Endodermal cell (in vitro differentiated cells): ENCODE data around the gene ATOH8. TPM values are rescaled to one million over a fixed set of nuclear protein-coding genes. Genes with fewer than 3 reads are reported as not detected.

Experiments
- DNase-seq: peaks from one replicate; pipeline ENCODE4 v3.0.0-alpha.2; 2017
- H3K27ac ChIP-seq: 2 replicates; pipeline ENCODE4 v1.5.1; 2013; ENCODE audit warnings: mild to moderate bottlenecking, low read depth, low read length, moderate library complexity
- H3K27me3 ChIP-seq: 2 replicates; pipeline ENCODE4 v1.6.1; 2013; ENCODE audit warnings: mild to moderate bottlenecking, low read length, moderate library complexity; ENCODE audit not compliant: insufficient read depth, control insufficient read depth, poor library complexity, severe bottlenecking
- H3K36me3 ChIP-seq: 2 replicates; pipeline ENCODE4 v1.7.0; 2013; ENCODE audit warnings: mild to moderate bottlenecking, low read length, moderate library complexity; ENCODE audit not compliant: control insufficient read depth, insufficient read depth
- H3K4me1 ChIP-seq: one replicate; pipeline ENCODE4 v1.7.0; 2013; ENCODE audit warnings: low read length; ENCODE audit not compliant: control insufficient read depth, insufficient read depth
- H3K4me3 ChIP-seq: 2 replicates; pipeline ENCODE4 v1.5.1; 2013; ENCODE audit warnings: mild to moderate bottlenecking, low read length, moderate library complexity
- H3K9ac ChIP-seq: 2 replicates; pipeline ENCODE4 v1.6.1; 2013; ENCODE audit warnings: mild to moderate bottlenecking, low read length, moderate library complexity; ENCODE audit not compliant: poor library complexity, severe bottlenecking; ENCODE audit errors: extremely low read depth
- H3K9me3 ChIP-seq: 2 replicates; pipeline ENCODE4 v1.6.1; 2013; ENCODE audit warnings: mild to moderate bottlenecking, low read length, moderate library complexity; ENCODE audit not compliant: control insufficient read depth
- H3K27ac Mint-ChIP-seq: 2 replicates; pipeline ENCODE4 v1.8.0; 2020; ENCODE audit warnings: mixed read lengths
- H3K27me3 Mint-ChIP-seq: 2 replicates; pipeline ENCODE4 v1.8.0; 2021; ENCODE audit warnings: mild to moderate bottlenecking, mixed read lengths; ENCODE audit not compliant: insufficient read depth
- H3K36me3 Mint-ChIP-seq: 2 replicates; pipeline ENCODE4 v1.8.0; 2020; ENCODE audit warnings: low read depth, mixed read lengths
- H3K4me1 Mint-ChIP-seq: 2 replicates; pipeline ENCODE4 v1.8.0; 2020; ENCODE audit warnings: mixed read lengths
- H3K4me3 Mint-ChIP-seq: 2 replicates; pipeline ENCODE4 v1.8.0; 2020; ENCODE audit warnings: mild to moderate bottlenecking, moderate library complexity, mixed read lengths
- H3K9me3 Mint-ChIP-seq: 2 replicates; pipeline ENCODE4 v1.8.0; 2020; ENCODE audit warnings: mild to moderate bottlenecking, mixed read lengths
- CTCF ChIP-seq: fragments of 200-600 bp; sonication (generic); conservative IDR thresholded peaks from 2 replicates; pipeline ENCODE4 v1.5.0; 2021; ENCODE audit warnings: antibody characterized with exemption, mild to moderate bottlenecking
- WGBS, 2 experiments: methylation state at CpG; one replicate each; pipeline versions ENCODE4 v1.1.5 to v1.1.7; 2013; ENCODE audit warnings: missing lambda C conversion rate in 2 of 2, mixed read lengths in 1 of 2; ENCODE audit not compliant: insufficient coverage in 1 of 2, insufficient read length in 1 of 2; 5-methylcytosine and 5-hydroxymethylcytosine counted together
- total RNA-seq, 2 donors: library from RNA; stranded (reverse); fragmentation: NEBNext Ultra II Directional in 1 of 2; extraction: Animal tissue kit (Norgen Biotek cat#: 25700) in 1 of 2; gene quantifications; 2 replicates in 1 of 2; 3 replicates in 1 of 2; pipeline ENCODE4 v1.2.1, GENCODE V29; 2021

Gene ATOH8
- total RNA-seq, 2 donors from 2014 or later = 1.3 to 1.6 TPM

DNA sequence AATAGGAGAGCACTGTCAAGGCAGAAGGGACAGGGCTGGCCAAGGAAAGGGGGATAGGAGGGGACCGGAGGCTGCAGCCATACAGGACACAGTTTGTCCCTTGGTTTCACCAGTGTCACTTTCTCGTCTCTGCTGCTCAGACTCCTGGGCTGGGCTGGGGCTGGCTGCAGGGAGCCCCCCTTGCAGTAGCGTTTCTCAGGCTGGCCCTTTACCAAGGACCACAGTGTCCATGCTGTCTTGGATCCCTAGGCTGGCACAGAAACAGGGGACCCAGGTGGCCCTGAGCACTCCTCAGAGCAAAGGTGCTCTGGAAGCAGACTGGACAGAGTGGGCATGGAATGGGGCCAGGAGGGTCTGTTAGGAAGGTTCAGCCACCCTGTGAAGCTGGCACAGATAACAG lies 34.8 kb downstream of the ATOH8 start:
- WGBS, 2 experiments = 87 to 100% methylated on average over 1 to 3 of the region's 3 CpGs
- Histone ChIP-seq H3K9ac (no peak overlapping the region), H3K27ac (no peak overlapping the region), H3K9me3 (no peaks in the 10 kb centered on the region), H3K36me3 (no peaks in the 10 kb centered on the region), H3K4me3 (no peak overlapping the region), H3K27me3 (peaks cover 9% of the 10 kb centered on the region), H3K4me1 (no peaks in the 10 kb centered on the region)
- Mint-ChIP-seq H3K27me3 (peaks cover 19% of the 10 kb centered on the region), H3K4me1 (no peaks in the 10 kb centered on the region), H3K36me3 (no peaks in the 10 kb centered on the region), H3K27ac (no peak overlapping the region), H3K4me3 (no peak overlapping the region), H3K9me3 (no peaks in the 10 kb centered on the region)
- TF ChIP-seq CTCF = no peak
- no peak for DNase-seq

DNA sequence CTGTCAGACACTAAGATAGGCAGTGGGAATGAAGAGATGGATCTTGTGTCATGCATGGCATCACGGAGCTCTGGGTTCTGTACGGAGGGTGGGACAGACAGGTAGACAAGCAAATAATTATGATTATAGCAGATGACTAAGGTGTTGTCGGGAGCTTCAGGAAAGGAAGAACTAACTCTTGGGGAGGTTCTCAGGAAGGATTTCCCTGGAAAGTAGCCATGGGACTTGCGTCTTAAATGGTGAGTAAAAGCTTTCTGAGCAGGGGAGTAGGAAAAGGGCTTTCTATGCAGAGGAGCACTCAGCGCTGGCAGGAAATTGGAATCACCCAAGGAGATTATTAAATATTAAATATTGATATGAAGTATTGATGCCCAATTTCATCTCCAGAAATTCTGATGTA lies 35.5 kb downstream of the ATOH8 start:
- Mint-ChIP-seq H3K36me3 (no peaks in the 10 kb centered on the region), H3K27me3 (peaks cover 19% of the 10 kb centered on the region), H3K4me3 (no peak overlapping the region), H3K4me1 (no peaks in the 10 kb centered on the region), H3K9me3 (no peaks in the 10 kb centered on the region), H3K27ac (no peak overlapping the region)
- peaks cover 9% of the 10 kb centered on the region for H3K27me3 ChIP-seq
- no peaks in the 10 kb centered on the region for H3K36me3 ChIP-seq
- no peak for DNase-seq
- H3K4me1 ChIP-seq = no peaks in the 10 kb centered on the region
- no peak overlapping the region for H3K4me3 ChIP-seq
- no peak overlapping the region for H3K27ac ChIP-seq
- H3K9me3 ChIP-seq = no peaks in the 10 kb centered on the region
- H3K9ac ChIP-seq = no peak overlapping the region
- WGBS, 2 experiments = 91 to 93% methylated on average over 4 to 5 of the region's 5 CpGs
- TF ChIP-seq CTCF = no peak

DNA sequence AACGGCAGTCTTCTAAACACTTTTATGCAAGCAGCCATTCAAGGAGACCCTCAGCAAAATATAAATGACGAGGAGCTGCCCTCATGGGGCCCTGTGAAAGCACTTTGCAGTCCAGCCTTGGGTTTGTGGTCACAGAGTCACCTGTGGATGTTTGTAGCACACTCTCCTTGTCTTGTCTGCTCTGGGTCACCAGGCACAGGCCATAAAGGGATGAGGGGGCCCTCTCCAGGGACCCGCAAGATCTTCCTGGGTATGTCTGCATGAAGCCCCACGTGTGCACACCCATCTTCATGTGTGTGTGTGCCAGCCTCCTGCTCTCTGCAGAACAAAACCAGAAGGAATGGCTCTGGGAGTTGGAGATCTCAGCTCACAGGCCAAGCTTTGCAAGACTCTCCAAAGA lies 36.2 kb downstream of the ATOH8 start:
- Mint-ChIP-seq H3K4me3 (no peak overlapping the region), H3K36me3 (no peaks in the 10 kb centered on the region), H3K27ac (no peak overlapping the region), H3K27me3 (peaks cover 19% of the 10 kb centered on the region), H3K4me1 (no peaks in the 10 kb centered on the region), H3K9me3 (no peaks in the 10 kb centered on the region)
- no peaks in the 10 kb centered on the region for H3K9me3 ChIP-seq
- no peak overlapping the region for H3K27ac ChIP-seq
- no peak for DNase-seq
- WGBS, 2 experiments = 83 to 97% methylated on average over 4 of the region's 4 CpGs
- peaks cover 9% of the 10 kb centered on the region for H3K27me3 ChIP-seq
- no peak overlapping the region for H3K4me3 ChIP-seq
- no peaks in the 10 kb centered on the region for H3K36me3 ChIP-seq
- TF ChIP-seq CTCF = no peak
- H3K9ac ChIP-seq = no peak overlapping the region
- H3K4me1 ChIP-seq = no peaks in the 10 kb centered on the region
